GM19372 (cell line): ENCODE data around the gene EPYC.

Source experiments
- ATAC-seq: cut with Tn5 transposase; IDR thresholded peaks from one replicate; pipeline ENCODE4 v1.9.1; 2021; ENCODE audit warnings: mild to moderate bottlenecking, low read depth, moderate library complexity; ENCODE audit not compliant: unreplicated experiment

EPYC gene

GRCh38 chr12:90959538-90960139, 45.1 kb downstream of the EPYC start:
- ATAC-seq, result no peak

- no peak for ATAC-seq
Measured at GRCh38 chr12:90959032-90959431, 45.7 kb downstream of the EPYC start.

GRCh38 chr12:90958347-90958746, 46.4 kb downstream of the EPYC start:
- no peak for ATAC-seq

DNA sequence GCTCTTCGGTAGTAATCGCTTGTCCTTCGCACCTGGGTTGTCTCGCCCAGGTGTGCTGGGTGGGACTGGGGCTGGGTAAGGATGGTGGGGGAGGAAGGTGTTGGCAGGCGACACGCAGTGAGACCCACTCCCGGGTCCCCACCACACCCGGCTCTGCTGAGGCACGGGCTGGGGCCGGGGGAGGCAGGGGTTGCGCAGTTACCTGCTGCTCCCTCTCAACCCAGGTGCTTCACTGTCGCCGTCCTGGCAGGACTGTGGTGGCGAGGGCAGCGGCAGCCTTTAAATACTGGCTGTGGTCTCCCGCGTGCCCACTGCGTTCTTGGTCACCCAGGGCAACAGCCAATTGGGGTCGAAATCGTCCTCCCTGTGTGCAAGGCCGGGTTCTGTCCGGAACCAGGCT, 49.9 kb downstream of the EPYC start, which contains the start of gene CCER1:
CCER1 (minus strand) TSS at position 256 of the 400 bp plus-strand sequence. CDS start 434 bp downstream, outside the sequence.
- ATAC-seq, result no peak

GRCh38 chr12:90954428-90954827, 50.3 kb downstream of the EPYC start:
- ATAC-seq, result no peak

DNA sequence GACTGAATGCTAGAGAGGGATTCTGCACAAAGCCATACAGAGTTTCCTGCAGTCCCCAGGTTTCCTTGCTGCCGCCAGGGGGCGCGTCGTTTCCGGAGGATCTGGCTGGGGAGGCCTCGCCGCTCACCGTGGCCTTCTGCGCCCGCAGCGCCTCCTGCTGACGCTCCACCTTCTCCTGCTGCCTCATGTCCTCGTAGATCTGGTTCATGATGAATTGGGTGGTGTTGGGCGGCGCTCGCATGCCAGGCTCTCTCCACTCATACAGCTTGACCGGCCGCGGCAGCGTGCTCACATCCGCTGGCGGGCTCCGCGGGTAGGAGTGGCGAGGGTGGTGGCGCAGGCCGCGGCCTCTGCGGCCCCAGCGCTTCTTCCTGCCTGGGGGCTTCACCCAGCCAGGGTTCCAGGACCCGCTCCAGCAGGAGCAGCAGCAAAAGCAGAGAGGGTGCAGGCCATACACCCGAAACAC, 50.8 kb downstream of the EPYC start:
- no peak for ATAC-seq

DNA sequence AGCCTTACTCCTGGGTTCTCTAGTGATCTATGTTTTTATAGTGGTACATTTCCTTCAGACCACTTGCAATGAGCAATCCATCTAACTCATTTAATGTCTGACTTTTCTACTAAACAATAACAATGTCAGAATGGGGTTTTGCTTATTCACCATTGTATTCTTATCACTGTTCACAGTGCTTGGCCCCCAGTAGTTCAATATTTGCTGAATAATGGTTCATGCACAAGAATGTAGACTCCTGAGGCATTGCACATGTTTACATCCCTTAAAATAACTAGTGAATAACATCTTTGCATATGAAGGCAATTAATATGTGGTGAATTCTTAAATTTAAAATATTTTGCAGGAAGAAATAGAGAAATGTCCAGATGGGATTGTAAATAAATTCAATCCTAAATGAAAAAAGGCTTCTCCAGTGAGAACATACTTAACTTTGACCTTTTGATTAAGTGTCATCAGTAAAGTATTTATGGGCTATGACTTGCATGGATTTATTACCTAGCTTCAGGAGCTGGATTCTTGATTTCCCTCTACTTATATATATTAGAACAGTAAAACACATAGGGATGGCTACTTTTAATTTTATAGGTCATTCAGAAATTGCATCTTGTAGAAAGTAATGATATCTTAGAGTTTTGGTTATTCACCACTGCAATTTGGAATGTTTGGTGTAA, 53.2 kb downstream of the EPYC start:
- ATAC-seq, result no peak

GRCh38 chr12:90947869-90948268, 56.9 kb downstream of the EPYC start:
- no peak for ATAC-seq

DNA sequence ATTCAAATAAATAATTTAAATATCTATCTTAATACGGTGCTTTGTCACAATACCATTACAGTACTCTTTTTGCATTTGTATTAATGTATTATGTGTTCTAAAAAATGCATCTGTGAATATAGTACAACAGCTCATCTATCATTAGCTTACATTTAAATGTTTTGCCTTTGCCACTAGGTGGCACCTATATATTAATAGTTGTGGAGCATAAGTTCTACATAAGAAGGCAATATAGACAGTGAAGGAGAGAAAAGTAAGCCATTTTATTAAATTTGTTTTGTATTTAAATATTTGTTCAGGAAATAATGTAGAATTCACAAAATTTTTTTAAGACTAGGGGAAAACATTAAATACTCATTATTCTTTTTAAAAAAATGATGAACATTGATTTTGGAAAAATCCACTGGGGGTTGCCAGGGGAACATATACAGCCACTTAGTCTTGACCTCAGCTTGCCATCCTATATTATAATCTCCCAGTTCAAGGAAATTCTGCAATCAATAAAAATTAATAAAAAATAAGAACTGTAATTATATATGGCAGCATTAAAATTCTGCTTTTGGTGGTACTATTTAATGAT, 59.6 kb downstream of the EPYC start:
- peak; percentile 90 for ATAC-seq

- no peak for ATAC-seq
Measured at GRCh38 chr12:90943255-90943654, 61.5 kb downstream of the EPYC start.

GRCh38 chr12:90940872-90941499, 63.8 kb downstream of the EPYC start:
- ATAC-seq, result peak; percentile 53

DNA sequence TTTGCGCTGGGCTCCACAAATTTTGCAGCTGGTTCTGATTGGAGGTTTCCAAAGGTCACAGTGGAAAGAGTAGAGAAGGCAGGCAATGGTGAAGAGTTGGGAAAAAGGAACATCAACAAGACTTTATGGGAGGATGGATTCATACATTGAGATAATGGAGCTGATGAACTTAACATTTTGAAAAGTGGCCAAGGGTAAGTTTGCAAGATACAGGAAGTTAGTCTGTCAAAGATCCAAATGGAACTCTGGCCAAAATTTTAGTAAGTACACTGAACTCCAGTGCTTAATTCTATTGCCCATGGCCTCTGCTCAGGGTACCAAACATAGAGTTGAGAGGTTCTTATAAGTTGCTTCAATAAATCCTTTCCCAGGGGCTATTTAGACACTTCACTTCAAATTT, 65.4 kb downstream of the EPYC start:
- ATAC-seq, result no peak

DNA sequence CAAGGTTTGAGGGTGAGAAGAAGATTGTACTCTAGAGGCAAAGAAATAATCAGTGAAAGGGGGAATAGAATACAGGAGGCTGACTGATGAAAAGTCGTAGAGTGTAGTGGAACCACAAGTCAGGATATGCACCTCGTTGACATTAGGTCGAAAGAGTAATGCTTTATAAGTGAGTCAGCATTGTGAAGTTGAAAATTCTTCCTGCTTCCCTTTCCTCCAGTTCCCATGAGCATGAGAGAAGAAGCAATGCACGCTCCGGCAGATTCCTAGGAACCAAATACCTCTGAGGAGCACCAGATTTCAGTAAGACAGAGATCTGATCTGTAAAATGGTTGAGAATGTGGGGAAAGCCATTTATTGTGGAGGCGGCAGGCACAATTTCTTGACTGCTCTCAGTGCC, 66.3 kb downstream of the EPYC start:
- no peak for ATAC-seq

- no peak for ATAC-seq
Measured at GRCh38 chr12:90937651-90938050, 67.1 kb downstream of the EPYC start.

GRCh38 chr12:90936230-90937005, 68.4 kb downstream of the EPYC start:
- no peak for ATAC-seq

DNA sequence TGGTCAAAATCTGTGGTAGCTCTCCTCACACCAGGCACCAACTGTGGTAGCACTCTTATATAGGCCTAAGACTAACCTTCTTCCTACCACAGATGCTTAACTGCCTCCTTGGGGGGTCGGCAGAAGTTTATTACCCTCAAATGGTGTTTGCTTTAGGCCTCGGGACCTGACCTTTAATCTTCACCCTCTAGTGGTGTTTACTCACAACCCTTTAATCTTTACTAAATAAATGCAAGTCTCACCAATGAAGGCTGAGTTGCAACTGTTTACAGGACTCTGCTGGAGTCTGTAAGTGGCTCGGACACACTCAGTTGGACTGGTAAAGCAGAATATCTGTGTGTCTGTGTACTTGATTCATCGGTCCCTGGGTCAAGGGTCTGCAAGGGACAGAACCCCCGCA, 79.2 kb downstream of the EPYC start:
- no peak for ATAC-seq

- ATAC-seq, result no peak
Measured at GRCh38 chr12:90924406-90924805, 80.4 kb downstream of the EPYC start.

DNA sequence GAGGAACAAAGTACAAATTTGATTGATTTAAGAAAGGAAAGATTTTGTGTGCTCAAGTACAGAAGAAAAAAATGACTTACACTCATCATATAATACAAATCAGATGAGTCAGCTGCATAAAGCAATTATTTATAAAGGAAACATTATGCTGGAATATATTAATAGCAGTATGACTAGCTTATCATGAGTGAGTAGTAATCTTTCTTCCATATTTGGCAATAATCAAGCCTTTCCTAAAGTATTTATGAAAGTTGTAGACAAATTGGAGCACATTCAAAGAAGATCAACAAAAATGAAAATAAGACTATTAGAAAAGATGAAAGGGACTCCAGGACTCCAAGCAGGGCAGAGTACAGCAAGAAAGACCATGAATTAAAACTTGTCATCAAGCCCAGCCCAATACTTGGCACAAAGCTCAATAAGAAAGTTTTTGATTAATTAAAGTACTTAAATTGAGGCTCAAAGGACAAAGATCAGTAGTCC, 82.6 kb downstream of the EPYC start:
- ATAC-seq, result no peak

- no peak for ATAC-seq
Measured at GRCh38 chr12:90921536-90921935, 83.2 kb downstream of the EPYC start.

DNA sequence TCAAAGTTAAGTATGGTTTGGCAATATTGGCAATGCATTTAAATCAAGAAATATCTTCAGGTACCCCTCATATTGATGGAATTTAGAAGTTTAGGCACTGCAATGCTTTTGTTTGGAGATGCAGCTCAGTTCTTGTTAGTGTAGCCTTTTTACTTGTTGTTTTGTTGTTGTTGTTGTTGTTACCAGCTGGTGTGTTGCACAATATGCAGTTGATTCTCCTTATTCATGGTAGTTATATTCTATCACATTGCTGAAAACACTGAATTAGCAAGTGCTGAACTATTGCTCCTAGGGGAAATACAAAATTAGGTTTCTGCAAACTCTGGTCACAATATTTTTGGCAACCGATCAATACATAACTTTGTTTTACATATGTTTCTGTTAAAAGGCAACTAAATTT, 84.5 kb downstream of the EPYC start:
- no peak for ATAC-seq

GRCh38 chr12:90917431-90917830, 87.3 kb downstream of the EPYC start:
- ATAC-seq, result no peak
